Measurements from ENCODE around the gene GNG8. TPM values are rescaled to one million over a fixed set of nuclear protein-coding genes. Genes with fewer than 3 reads are reported as not detected.

The GNG8 gene
- total RNA-seq, 2 donors from 2014 or later = 5.2 TPM; not detected in 1

GRCh38 chr19:46591254-46591653 is 44.7 kb downstream of the GNG8 start:
- intact Hi-C loops (cut with DNase I) = no loop called here
- ATAC-seq (no peak), DNase-seq (no peak)

- DNase-seq (no peak), ATAC-seq (no peak)
- intact Hi-C loops (cut with DNase I) = no loop called here
Observed at GRCh38 chr19:46587861-46588260, 48.1 kb downstream of the GNG8 start.

- intact Hi-C loops (cut with DNase I) = no loop called here
- ATAC-seq (no peak), DNase-seq (no peak)
Observed at GRCh38 chr19:46586294-46586693, 49.7 kb downstream of the GNG8 start.

GRCh38 chr19:46585539-46585938 is 50.5 kb downstream of the GNG8 start:
- DNase-seq = no peak
- no peak for ATAC-seq
- intact Hi-C loops (cut with DNase I) = no loop called here

Other genes starting within 250 kb of the GNG8 start
- gene CCDC8, start 222.6 kb downstream of the GNG8 start, total RNA-seq = 10 to 100 TPM; 29.6 to 38.4 TPM
- gene PNMA8C, start 207.3 kb downstream of the GNG8 start, total RNA-seq = under 1 TPM; 0.09 to 0.16 TPM
- gene PNMA8A, start 164.6 kb downstream of the GNG8 start, total RNA-seq = 10 to 100 TPM; 13.9 to 16.5 TPM
- 1 to 10 TPM; 1.5 to 2.5 TPM for gene PNMA8B, start 140.3 kb downstream of the GNG8 start, total RNA-seq
- 100 to 1,000 TPM; 229 to 241 TPM for gene CALM3, start 34.9 kb downstream of the GNG8 start, total RNA-seq
- 10 to 100 TPM in 1 of 2 donors, 1 to 10 TPM in 1; 5.5 to 14.8 TPM for gene PTGIR, start 11.1 kb downstream of the GNG8 start, total RNA-seq
- 10 to 100 TPM; 15.1 to 15.4 TPM for gene DACT3, start 25.0 kb upstream of the GNG8 start, total RNA-seq
- 10 to 100 TPM; 14.9 to 18.0 TPM for gene PRKD2, start 80.9 kb upstream of the GNG8 start, total RNA-seq
- gene FKRP, start 109.9 kb upstream of the GNG8 start, total RNA-seq = 10 to 100 TPM; 12.4 to 17.3 TPM
- gene STRN4, start 110.2 kb upstream of the GNG8 start, total RNA-seq = 10 to 100 TPM; 37.2 to 61.9 TPM
- 10 to 100 TPM; 34.3 to 40.8 TPM for gene SLC1A5, start 152.4 kb upstream of the GNG8 start, total RNA-seq
- 100 to 1,000 TPM; 109 to 110 TPM for gene AP2S1, start 214.6 kb upstream of the GNG8 start, total RNA-seq
- gene ARHGAP35, start 224.8 kb upstream of the GNG8 start, total RNA-seq = 10 to 100 TPM; 68.2 to 68.5 TPM

All from left cardiac atrium (tissue), 4 donors.